Esophagus squamous epithelium (tissue), 4 donors: ENCODE measurements around the gene C3orf22.

Source experiments
- POLR2A ChIP-seq, 4 donors: fragments of 450-650 bp; IDR thresholded peaks; one replicate each; pipeline ENCODE4 v1.6.1; 2017; ENCODE audit warnings: antibody characterized with exemption in 4 of 4, mild to moderate bottlenecking in 4 of 4, moderate library complexity in 3 of 4
- TF ChIP-seq, protein P1 (sequence below), 6 experiments: fragments of 450-650 bp in 4 of 6; fragments of 200-600 bp in 2 of 6; sonication (generic) in 2 of 6; IDR thresholded peaks; one replicate each; pipeline ENCODE4 v1.5.1; 2016 to 2019; ENCODE audit warnings: antibody characterized with exemption in 6 of 6, mild to moderate bottlenecking in 4 of 6, moderate library complexity in 4 of 6

DNA sequence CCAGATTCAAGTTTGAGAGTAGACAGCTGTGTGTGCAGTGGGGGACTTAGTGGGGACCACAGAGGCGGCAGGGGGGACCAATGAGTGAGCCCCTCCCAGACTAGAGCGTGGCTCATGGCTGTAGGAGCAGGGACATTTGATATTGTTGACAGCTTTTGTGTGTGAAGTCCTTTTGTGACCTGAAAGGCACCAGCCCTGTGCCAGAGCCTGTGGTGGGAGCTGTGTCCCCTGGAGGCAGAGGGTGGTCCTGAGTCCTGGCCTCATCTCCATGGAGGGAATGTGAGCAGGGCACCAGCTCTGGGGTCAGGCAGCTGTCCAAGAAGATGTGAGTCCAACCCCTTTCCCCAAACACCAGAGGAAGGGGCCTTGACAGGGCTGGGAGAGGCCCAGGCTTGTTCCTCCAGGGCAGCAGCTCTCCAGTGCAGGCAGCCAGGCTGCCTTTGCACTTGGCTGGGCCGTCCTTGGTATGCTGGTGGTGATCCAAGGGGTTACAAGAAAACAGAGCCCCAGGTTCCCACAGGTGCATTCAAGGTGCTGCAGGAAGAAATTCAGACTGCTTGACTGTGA lies 10.1 kb upstream of the C3orf22 start:
- TF ChIP-seq, protein P1, sequence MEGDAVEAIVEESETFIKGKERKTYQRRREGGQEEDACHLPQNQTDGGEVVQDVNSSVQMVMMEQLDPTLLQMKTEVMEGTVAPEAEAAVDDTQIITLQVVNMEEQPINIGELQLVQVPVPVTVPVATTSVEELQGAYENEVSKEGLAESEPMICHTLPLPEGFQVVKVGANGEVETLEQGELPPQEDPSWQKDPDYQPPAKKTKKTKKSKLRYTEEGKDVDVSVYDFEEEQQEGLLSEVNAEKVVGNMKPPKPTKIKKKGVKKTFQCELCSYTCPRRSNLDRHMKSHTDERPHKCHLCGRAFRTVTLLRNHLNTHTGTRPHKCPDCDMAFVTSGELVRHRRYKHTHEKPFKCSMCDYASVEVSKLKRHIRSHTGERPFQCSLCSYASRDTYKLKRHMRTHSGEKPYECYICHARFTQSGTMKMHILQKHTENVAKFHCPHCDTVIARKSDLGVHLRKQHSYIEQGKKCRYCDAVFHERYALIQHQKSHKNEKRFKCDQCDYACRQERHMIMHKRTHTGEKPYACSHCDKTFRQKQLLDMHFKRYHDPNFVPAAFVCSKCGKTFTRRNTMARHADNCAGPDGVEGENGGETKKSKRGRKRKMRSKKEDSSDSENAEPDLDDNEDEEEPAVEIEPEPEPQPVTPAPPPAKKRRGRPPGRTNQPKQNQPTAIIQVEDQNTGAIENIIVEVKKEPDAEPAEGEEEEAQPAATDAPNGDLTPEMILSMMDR (IDR thresholded peaks at IDR 0.05): no peak
- TF ChIP-seq POLR2A (IDR thresholded peaks at IDR 0.05): no peak
